DND-41 (cell line): ENCODE measurements around the gene MPZ.

Experiments used
- CTCF ChIP-seq: IDR thresholded peaks from 2 replicates; pipeline ENCODE4 v1.5.1; 2012; ENCODE audit warnings: borderline replicate concordance, low read length, moderate library complexity, mild to moderate bottlenecking; ENCODE audit not compliant: poor library complexity, severe bottlenecking; ENCODE audit errors: extremely low read depth
- EZH2 ChIP-seq: IDR thresholded peaks from 3 replicates; pipeline ENCODE4 v1.6.1; 2012; ENCODE audit warnings: borderline replicate concordance, low read depth, mild to moderate bottlenecking, moderate library complexity, low read length, inconsistent platforms; ENCODE audit not compliant: severe bottlenecking

GRCh38 chr1:161351482-161351881 is 41.7 kb upstream of the MPZ start:
- TF ChIP-seq CTCF (no peak), EZH2 (no peak)
